Measurements from ENCODE around the gene NDUFA11.

The NDUFA11 gene

DNA sequence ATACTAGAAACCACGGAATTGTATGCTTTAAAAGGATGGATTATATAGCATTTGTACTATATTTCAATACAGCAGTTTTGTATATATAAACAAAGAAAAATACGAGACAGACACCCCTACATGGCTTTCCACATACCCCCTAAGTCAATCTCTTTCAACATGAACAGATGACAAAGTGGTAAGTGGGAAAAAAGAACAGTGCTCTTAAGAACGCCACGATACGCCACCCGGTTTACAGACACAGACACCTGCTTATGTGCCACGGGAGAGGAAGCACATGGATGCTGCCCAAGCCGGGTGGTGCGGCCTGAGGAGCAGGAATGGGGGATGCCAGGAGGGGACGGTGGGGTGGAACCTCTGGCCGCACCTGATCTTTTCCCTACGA is 18.6 kb upstream of the NDUFA11 start:
- TF ChIP-seq, protein P1, sequence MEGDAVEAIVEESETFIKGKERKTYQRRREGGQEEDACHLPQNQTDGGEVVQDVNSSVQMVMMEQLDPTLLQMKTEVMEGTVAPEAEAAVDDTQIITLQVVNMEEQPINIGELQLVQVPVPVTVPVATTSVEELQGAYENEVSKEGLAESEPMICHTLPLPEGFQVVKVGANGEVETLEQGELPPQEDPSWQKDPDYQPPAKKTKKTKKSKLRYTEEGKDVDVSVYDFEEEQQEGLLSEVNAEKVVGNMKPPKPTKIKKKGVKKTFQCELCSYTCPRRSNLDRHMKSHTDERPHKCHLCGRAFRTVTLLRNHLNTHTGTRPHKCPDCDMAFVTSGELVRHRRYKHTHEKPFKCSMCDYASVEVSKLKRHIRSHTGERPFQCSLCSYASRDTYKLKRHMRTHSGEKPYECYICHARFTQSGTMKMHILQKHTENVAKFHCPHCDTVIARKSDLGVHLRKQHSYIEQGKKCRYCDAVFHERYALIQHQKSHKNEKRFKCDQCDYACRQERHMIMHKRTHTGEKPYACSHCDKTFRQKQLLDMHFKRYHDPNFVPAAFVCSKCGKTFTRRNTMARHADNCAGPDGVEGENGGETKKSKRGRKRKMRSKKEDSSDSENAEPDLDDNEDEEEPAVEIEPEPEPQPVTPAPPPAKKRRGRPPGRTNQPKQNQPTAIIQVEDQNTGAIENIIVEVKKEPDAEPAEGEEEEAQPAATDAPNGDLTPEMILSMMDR (IDR thresholded peaks at IDR 0.05; ENCODE audit: extremely low read depth, missing control alignments): no peak
- no peak for DNase-seq (ENCODE audit: low spot score)

DNA sequence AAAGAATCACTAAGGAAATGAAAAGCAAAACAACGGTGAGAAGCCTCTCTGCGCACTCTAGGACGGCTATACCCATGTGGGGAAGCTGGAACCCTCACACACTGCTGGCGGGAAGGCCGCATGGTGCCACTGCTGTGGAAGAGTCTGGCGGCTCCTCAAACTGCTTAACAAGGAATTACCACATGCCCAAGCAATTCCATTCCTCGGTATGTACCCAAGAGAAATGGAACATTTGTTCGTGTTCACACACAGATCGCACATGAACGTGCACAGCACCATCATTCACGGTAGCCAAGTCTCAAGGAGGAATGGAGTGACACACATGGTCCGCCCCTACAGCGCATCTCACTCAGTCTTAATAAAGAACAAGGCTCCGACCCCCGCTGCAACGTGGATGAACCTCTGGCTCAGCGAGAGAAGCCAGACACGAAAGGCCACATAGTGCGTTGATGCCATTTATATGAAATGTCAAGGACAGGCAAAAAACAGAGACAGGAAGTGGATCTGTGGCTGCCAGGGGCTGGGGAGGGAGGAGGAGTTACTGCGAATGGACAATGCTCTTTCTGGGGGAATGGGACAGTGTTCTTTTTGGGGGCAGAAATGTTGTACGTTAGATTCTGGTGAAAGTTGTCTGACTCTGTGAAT is 18.0 kb upstream of the NDUFA11 start:
- TF ChIP-seq, protein P1 (IDR thresholded peaks at IDR 0.05; ENCODE audit: extremely low read depth, missing control alignments): no peak
- no peak for DNase-seq (ENCODE audit: low spot score)

DNA sequence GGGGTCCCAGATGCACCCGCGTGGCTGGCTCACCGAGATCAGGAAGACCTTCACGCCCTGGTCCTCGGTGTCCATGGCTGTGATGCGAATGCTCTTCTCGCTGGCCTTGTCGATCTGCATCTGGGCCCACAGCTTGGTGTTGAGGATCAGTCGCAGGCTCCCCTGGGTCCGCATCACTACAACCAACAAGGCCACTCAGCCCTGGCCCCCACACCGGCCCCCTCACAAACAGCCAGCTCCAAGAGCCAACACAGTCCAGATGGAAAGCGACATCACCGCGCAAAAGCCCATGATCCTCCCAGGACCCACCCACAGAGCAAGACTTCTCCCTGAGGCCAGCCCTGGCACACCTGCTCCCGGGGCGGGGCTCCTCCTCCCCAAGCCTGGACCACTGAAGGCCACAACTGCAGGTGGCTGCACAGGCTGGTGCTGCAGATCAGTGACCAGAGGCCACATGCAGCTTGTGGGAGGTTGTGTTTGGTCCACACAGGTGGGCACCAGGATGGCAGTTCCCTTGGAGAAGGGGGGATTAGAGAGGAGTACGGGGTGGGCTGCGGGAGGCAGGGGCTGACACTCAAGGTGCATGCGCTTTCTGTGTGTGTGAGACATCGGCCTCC is 15.0 kb upstream of the NDUFA11 start:
- TF ChIP-seq, protein P1 (IDR thresholded peaks at IDR 0.05; ENCODE audit: extremely low read depth, missing control alignments): no peak
- no peak for DNase-seq (ENCODE audit: low spot score)

DNA sequence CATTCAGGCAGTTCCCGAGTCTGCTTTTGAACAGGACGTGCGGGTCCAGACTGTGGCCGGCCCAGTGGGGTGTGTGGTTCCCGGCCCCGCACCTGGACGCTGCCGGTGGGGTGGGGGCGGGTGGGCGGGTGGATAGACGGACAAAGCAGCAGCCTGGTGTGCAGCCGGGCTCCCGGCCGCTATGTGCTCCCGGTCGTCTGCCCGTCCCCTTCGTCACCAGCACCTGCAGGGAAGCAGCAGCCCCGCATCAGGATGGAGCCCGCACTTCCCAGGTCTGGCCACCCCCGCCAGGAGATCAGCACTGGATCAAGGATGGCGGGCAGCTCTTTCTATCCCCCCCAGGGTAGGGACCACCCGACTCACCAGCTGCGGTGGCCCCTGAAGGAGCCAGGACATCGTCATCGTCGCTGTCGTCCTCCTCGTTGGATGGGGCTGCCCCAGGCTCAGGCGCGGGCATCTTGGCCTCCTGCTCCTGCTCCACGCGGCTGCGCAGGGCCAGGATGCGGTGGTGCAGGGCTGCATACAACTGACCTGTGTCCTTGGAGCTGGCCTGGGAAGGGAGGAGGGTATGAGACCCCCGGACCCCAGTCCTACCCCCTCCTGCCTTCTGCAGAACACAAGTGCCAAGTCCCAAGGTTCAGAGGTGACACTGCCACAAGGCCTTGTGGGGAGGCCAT is 14.0 kb upstream of the NDUFA11 start:
- DNase-seq (ENCODE audit: low spot score): no peak
- TF ChIP-seq, protein P1 (IDR thresholded peaks at IDR 0.05; ENCODE audit: extremely low read depth, missing control alignments): no peak

DNA sequence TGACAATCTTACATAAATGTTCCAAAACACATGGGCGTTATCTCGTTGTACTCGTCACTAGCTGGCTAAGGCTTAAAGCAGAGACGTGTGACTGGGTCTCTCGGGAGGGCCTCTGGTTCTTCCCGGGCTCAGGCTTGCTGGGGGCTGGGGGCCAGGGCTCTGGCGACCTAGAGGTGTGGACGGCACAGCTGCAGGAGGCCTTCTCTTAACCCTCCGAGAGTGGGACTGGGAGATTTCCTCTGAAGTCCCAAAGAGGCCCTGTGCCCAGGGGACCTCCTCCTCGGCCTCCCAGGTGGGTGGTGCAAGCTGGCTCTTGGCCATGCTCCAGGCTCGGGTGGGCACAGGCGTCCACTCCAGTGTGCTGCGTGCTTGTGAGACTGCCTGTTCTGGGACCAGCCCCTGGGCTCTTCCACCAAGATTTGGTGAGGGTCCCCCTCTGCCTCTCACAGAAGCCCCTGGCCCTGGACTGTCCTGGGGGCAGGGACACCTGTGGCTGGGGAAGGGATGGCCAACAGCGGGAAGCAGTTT is 12.7 kb upstream of the NDUFA11 start:
- DNase-seq (ENCODE audit: low spot score): no peak
- TF ChIP-seq, protein P1 (IDR thresholded peaks at IDR 0.05; ENCODE audit: extremely low read depth, missing control alignments): no peak

DNA sequence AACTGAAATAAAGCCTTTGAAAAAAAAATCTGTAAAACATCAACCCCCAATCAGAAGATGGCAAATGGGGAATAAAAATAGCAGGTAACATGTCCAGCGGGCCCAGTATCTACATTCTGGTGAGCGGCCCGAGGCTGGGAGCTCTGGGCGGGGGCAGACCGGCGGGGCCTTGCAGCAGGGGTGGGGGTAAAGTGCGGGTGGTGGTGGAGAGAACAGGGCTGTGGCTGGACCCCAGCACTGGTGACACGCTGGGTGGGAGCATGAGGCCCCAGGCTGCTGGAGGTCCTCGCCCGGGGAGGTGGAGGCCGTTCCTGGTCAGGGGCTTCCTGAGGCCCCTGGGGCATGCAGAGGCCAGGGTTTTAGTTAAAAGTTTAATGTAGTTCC is 12.2 kb upstream of the NDUFA11 start:
- DNase-seq (ENCODE audit: low spot score): no peak
- TF ChIP-seq, protein P1 (IDR thresholded peaks at IDR 0.05; ENCODE audit: extremely low read depth, missing control alignments): no peak

Data from GM20000 (cell line).